SKM-1 (cell line): ENCODE data around the gene RIT2.

Source experiments
- DNase-seq: peaks from one replicate; lab custom pipeline; 2025; ENCODE audit not compliant: unreplicated experiment; lab: John Stamatoyannopoulos, UW

Gene RIT2

DNA sequence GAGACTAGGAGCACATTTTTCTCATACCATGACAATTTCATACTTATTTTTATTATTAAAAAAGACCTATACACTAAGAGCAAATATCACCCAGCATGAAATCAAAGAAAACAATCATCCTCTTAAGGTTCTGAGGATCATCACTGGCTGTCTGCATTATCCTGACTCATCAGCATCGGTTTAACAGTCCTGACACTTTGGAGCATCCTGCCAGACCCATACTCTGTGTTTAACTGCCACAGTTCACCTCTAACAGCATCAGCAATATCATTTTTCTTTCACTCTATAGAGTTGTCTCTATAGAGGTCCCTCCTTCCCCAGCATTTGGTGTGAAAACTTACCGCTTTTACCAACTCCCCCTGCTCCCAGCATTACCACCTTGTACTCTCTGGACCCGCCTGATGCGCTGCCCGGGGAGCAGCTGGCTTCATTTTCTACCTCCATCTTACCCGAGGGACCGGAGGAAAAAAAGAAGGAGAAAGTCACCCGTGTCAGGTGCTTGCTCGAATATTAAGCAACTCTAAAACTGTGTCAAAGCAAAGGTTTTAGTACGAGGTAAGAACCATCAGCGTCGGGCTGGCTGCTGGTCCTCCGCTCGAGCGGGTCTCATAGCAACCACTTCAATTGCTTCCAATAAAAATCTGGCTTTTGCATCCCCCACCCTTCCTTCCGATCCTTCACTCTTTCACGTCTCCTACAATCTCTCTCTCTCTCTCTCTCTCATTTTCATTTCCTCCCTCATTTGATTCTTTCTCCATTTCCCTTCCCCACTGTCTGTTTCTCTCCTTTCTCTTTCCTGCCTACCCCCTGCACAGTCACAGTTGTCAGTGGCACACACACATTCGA, at the start of gene RIT2:
TSS of gene RIT2 (minus strand) at position 610 of the 846 bp plus-strand sequence.
- DNase-seq = no peak

DNA sequence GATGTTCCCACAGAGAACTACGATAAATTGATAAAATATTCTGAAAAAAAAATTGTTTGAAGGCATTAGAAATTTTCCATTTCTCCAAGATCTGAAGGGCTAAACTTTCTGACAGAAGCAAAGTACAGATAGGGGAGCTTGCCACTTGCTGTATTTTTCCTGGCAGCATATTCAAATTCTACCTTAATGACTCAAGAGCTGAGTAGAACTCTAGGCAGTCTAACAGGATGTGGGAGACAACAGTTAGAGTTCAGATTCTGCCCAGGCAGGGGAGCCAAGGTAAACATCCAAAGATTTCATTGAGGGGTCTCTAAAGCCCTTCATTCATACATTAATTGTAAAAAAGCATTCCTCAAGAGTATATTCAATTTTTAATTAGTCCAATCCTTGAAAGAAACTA, 46.0 kb upstream of the RIT2 start:
- DNase-seq = no peak

DNA sequence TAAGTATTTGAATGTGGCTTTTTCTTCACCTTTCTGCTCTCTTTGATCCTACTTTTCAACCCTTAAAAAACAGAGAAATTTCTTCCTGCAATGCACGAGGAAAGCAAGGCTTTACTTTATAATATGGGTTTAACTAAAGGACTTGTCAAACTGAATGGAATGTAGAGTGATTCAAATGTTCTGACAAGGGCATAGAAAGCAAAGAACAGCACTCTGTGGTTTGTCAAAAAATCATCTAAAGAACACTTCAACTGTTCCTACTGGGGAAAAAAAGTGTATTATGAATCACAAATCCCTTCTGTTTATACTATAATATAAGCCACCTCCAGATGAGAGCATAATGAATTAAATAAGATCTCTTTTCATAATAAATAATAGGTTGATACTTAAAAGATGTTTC, 45.0 kb upstream of the RIT2 start:
- DNase-seq = no peak

DNA sequence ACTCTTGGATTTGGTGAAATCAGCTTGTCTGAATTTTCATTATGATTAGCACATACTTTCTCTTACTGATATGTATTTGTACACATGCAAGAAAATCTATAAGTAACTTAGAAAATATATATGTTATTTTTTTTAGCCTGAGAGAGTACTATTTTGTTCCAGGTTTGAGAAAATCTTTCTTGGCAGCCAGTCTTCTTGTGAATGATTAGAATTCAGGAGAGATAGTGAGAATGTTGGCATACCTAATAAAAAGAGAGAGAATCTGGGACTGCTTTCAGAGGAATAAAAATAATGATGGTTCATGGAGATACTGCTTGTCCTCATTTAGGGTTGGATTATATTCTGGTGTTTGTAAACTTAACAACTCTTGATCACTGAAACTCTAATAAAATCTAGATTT, 44.4 kb upstream of the RIT2 start:
- no peak for DNase-seq

DNA sequence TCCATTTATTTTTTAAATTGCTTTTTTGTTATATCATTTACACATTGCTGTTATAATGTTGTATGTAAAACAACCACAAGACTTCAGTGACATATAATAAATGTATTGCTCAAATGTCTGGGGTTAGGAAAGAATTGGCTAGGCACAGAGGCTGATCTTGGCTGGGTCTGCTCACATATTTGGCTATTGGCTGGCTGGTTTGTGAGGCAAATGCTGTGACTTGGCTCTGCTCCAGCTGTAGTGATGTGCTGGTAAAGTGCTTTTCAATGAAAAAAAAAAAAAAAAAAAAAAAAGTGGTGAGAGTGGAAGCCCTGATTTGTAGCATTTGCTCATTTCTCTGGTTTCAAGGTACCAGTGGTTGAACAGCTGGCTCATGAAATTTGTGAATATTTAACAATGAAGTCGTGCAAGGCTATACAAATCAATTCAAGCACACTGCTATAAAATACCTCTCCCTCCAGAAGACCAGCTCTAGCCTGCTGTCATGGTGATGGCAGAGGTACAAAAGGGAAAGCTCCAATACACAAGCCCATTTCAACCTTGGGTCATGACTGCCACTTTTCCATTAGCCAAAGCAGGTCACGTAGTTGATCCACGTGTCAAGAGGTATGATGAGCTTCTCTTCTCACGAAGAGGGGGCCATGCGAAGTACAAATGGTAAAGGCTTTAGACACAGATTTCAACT, 43.7 kb upstream of the RIT2 start:
- DNase-seq = no peak

DNA sequence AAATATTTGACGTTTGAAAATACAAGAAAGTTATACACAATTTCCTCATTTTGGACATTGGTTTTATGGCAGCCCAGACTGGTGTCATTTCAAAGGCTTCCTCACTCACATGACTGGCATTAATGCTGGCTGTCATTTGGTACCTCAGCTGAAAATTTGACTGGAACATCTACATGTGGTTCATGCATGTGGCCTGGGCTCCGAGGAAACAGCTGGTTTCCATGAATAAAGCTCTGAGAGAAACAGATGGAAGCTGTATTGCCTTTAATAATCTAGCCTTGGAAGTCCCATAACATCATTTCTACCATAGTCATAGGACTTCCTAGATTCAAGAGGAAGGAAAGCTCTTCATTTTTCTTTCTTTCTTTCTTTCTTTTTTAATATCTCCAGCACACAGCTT, 42.9 kb upstream of the RIT2 start:
- no peak for DNase-seq

DNA sequence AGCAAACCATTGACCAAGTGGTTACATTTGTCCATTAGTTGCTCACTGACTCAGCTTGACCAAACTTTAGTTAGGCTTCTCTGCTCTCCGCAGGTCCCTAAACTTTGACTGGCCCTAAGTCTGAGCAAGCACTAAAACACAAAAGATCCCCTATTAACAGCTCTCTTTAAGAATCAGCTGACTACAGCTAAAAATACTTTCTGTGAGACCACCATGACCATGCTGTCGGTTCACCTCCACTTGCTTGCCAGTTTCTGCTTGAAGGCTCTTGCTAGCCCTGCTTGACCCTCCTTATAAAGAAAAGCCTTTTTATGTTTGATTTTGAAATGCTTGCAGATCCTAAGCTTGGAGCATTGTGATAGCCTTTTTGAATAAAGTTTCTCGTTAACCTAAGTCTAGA, 40.4 kb upstream of the RIT2 start:
- DNase-seq = no peak

DNA sequence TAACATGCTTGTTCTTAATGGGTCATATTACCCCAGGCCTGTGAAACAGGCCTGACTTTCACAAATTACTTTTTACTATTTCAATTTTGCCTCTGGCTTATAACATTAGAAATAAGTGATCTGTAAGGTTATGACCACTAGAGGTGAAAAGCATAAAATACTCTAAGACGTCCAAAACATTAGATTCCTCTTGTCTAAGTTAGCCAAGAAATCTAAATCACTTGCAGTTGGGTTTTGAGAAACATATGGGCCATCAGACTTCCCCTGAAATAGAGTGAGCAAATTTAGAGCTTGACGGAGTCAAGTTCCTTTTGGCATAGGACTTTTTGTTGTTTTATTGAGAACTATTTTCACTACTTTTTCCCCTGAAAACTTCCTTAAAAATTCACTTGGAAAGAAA, 32.7 kb upstream of the RIT2 start:
- DNase-seq = no peak

DNA sequence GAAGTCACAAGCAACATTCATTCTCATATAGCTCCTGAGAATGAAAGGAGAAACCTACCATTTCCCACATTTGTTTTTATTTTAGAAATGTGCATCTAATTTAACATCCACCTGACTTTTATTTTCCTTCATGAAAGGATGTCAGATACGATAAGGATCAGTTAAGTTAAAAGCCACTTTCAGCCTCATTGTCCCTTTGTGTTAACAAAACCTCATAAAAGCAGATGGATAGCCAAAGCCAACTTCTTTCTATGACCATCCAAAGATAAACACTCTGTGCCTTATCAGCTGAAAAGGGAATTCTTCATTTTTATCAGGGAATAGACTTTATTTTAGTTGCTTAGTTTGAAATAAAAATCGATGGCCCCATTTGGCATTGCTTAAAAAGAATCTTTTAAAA, 25.7 kb upstream of the RIT2 start:
- DNase-seq = no peak

DNA sequence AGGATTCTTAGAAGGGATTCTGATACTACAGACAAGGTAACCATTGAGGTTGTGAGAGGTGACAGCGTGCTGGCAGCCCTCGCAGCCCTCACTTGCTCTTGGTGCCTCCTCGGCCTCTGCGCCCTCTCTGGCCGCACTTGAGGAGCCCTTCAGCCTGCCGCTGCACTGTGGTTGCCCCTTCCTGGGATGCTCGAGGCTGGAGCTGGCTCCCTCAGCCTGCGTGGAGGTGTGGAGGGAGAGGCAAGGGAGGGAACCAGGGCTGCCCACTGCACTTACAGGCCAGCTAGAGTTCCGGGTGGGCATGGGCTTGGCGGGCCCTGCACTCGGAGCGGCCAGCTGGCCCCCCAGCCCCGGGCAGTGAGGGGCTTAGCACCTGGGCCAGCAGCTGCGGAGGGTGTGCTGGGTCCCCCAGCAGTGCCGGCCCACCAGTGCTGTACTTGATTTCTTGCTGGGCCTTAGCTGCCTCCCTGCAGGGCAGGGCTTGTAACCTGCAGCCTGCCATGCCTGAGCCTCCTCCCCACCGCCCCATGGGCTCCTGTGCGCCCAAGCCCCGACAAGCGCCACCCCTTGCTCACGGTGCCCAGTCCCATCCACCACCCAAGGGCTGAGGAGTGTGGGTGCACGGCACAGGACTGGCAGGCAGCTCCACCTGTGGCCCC, 23.9 kb upstream of the RIT2 start:
- no peak for DNase-seq

DNA sequence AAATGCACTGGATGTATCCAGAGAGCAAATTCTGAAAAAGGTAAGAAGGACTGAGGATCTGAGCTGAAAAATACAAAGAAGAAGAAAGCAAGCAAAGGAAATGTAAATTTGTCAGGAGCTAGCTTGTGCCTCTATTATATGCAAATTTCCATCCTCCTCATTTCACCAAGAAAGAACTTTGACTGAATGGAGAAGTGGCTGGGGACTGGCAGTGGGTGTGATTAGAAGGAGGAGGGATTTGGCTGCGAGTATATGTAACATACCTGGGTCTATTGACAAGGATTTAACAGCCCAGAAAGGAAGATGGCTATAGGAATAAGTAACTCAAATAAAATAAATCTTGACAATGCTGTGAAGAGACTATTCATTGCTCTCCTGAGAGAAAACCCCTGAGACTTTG, 19.4 kb upstream of the RIT2 start:
- no peak for DNase-seq

DNA sequence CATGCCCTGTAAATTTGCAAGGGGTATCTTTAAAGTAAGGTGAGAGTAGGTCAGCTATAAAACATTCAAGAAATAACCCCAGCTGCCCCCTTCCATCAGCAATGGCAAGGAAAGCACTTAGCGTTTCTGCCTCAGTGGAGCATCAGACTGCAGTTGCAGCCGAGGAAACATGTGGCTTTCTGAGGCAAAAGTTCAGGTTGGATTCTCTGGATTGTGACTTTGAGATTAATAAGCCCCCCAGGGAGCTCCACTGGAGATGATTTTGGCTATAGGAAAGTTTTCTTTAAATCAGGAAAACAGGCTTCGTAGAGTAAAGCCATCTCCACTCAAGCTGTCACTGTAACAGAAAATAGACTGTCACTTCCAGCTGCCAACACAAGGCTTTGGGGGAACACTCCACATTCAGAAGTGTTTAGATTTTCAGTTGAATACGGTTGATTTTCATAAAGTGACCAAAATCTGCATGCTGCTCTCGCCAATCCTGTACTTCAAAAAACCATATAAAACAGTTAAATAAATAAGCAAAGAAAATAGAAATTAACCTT, 15.3 kb upstream of the RIT2 start:
- no peak for DNase-seq

DNA sequence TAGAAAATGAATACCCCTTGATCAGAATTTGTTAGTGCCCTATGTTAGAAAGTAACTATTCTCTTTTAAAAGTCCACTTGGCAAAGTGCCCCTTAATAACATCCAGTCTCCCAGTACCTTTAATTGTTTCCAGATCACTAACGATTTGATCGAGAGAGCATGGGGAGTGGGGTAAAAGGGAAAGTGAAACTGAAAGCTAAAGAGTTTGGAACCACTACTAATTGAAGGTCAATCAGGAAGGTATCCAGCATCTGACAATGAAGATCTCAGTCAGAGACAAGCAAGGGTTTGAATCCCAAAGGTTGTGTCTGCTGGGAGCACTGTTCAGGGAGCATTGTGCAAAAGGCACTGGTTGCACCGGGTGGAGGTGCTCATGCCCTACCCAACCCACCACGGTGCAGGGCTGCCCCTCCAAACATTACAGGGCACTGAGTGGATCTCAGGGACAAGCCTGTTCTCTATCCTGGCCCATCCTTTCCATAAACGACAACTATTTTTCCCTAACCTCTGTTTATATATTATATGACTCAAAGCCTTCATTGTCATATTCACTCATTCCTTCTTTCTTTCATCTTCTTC, 14.6 kb upstream of the RIT2 start:
- DNase-seq = no peak

DNA sequence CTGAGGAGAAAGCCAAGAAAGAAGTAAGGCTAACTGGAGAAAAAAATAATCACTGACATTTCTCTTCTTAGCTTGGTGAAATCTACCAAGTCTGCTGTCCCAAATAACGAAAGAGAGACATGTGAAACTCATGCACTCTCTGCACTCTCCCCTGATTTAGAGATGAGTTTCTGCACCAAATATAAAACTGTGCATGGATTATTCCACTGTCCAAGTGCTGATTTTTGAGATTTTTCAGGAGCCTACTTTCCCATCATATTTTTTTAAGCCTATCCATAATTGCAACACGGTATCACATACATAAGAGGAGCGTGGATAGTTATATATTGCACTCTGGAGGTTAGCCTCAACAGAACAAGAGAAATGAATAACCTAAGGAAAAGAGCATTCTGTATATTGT, 10.0 kb upstream of the RIT2 start:
- no peak for DNase-seq

DNA sequence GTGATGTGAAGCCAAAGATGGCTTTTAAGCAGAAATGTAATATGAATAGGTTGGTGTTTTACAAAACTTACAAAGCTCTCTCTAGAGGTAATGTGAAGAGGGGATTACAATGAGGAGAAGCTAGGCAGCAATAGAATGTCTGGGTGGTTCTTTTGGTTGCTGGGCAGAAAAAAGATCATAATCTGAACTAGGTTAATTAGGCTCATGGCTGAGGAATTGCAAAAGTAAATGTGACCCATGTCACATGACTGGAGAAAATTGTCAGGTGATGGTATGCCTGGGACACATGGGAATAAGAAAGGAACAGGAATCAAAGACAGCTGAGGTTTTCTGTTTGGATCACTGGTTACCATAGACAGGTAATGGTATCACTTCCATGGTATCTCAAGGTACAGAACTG, 7.5 kb upstream of the RIT2 start:
- no peak for DNase-seq

DNA sequence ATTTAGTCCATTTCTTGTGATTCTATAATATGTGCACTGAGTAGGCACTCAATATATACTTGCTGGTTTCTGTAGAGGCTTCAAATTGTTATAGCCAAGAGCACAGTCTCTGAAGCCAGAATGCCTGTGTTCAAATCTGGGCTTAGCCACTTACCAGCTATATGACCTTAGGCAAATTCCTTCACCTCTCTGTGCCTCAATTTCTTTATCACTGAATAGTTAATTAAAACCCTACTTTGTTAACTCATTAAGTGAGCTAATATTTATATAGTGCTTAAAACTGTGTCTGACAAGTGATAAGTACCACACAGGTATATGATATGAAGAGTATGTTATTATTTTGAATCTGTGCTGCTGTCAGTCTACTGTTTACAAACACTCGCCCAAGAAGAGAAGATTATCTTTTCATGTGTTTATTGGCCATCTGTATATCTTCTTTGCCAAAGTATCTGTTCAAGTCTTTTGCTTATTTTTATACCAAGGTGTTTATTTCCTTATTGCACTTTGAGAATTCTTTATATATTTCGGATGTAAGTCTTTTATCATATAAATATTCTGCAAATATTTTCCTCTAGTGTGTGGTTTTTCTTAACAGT, 1.3 kb upstream of the RIT2 start:
- no peak for DNase-seq

DNA sequence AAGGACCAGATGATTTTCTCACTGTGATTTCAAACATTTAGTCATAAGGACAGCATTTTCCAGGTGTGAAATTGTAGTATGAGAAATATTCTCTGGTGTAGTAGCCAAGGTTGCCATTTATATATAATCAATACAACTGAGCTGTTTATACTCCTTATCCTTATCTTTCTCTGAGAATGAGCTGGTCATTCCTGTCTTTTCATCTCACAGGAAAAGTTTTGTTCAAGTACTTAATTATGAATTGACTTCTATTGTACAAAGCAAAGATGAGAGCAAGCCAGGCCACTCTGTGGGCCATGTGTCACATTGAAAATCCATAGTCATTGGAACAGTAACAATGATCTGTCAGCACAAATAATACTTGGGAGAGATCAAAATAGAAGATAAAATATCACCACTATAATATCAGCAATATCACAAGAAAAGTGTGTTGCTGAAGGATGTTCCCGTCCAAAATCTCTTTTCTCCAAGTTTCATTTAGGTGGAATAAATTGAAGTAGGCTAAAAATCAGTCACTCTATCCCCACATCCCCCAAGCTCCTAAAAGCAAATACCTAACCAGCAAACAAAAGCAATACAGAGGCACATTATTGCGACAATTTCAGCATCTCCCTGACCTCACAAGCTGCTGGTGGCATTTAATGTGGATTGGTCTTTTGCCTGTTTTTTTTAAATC, 2.1 kb downstream of the RIT2 start:
- no peak for DNase-seq

DNA sequence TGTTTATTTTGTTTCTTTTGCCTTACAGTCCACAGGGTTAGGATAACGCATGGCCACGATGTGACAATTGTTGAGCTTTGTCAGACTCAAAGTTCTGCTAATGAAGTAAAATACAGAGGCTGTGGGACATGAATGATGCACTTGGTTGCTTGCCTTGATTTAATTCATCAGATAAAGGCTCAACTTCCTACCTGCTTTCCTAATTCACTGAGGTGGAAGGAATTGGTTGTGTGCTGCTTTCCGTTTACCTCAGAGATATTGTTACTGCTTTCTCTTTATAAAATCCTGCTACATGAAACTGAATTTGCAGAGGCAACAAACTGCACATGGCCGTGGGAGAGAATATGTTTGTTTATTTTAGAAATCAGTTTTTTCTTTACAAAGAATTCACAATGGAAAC, 6.6 kb downstream of the RIT2 start:
- DNase-seq = no peak

DNA sequence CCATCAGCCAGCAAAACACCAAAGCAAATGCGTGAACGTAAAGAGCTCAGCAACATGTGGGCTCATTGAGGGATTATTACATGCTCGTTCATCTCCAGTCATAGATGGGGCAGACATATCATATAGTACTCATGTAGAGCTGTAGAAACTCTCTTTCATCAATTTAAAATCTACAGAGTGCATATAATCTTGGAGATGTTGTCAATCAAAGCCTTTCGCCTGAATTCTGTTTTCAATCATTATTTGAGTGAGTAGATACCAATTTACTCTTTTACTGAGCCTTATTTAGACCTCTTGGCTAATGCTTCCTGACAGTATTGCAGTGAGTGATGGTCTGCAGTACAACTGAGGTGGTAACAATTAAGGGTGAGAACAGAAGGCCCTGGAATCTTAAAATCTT, 7.0 kb downstream of the RIT2 start:
- DNase-seq = no peak

DNA sequence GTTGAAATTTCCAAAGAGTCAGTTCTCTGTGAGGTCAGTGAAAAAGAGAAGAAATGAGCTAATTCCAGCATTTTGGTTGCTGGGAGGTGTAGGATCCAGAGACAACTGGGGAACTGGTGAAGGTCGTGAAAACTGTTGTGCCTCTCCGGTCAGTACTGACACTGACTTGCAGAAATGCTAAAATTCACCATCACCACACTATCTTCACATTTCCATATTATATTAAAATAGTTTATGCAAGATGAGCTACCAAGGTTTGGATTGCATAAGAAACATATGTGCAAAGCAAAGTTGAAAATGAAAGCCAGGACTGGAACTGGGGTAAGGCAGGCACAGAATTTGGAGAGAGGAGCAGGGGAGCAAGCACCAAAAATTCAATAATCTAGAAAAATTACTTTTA, 21.8 kb downstream of the RIT2 start:
- DNase-seq = no peak

DNA sequence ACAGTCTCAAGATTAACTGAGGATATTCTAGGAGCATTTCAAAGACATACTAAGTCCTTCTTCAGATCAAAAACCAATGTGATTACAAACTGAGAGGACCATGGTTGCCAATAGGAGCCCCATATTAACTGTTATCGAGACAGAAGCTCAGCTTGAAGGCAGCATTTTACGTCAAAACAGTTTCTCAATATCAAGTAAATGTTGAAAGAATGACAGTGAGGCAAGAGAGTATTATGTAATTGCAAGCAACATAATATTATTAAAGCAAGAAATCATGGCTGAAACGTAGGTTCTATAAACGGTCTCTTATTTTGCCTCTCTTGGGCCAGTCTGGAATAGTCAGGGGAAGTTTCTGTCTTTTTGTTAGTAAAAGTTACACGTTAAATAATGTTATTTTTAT, 22.9 kb downstream of the RIT2 start:
- no peak for DNase-seq
